GM19023 (cell line): ENCODE data around the gene ARF1.

ENCODE experiments used
- ATAC-seq: cut with Tn5 transposase; IDR thresholded peaks from one replicate; pipeline ENCODE4 v1.9.1; 2021; ENCODE audit warnings: mild to moderate bottlenecking, moderate library complexity; ENCODE audit not compliant: unreplicated experiment

Gene ARF1

DNA sequence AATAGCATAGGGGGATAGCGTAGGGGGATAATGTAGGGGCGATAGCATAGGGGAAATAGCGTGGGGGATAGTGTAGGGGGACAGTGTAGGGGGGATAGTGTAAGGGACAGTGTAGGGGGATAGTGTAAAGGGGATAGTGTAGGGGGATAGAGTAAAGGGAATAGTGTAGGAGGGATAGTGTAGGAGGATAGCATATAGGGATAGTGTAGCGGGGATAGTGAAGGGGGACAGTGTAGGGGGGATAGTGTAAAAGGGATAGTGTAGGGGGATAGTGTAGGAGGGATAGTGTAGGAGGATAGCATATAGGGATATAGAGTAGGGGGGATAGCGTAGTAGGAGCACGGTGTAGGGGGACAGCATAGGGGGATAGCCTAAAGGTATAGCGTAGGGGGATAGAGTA is 14.1 kb upstream of the ARF1 start:
- ATAC-seq, result no peak

DNA sequence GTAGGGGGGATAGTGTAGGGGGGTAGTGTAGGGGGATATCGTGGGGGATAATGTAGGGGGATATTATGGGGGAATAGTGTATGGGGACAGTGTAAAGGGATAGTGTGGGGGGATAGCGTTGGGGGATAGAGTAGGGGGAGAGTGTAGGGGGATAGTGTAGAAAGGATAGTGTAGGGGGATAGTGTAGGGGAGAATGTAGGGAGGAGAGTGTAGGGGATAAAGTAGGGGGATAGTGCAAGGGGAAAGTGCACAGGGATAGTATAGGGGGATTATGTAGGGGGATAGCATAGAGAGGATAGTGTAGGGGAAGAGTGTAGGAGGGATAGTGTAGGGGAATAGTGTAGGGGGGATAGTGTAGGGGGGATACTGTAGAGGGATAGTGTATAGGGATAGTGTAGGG is 12.3 kb upstream of the ARF1 start:
- ATAC-seq, result no peak

DNA sequence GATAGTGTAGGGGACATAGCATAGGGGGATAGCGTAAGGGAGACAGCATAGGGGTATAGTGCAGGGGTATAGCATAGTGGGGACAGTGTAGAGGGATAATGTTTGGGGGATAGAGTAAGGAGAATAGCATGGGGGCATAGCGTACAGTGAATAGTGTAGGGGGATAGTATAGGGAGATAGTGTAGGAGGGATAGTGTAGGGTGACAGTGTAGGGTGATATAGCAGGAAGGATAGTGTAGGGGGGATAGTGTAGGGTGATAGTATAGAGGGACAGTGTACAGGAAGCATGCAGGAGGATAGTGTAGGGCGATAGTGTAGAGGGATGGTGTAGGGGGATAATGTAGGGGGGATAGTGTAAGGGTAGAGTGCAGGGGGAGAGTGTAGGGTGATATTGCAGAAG is 11.7 kb upstream of the ARF1 start:
- ATAC-seq, result no peak

DNA sequence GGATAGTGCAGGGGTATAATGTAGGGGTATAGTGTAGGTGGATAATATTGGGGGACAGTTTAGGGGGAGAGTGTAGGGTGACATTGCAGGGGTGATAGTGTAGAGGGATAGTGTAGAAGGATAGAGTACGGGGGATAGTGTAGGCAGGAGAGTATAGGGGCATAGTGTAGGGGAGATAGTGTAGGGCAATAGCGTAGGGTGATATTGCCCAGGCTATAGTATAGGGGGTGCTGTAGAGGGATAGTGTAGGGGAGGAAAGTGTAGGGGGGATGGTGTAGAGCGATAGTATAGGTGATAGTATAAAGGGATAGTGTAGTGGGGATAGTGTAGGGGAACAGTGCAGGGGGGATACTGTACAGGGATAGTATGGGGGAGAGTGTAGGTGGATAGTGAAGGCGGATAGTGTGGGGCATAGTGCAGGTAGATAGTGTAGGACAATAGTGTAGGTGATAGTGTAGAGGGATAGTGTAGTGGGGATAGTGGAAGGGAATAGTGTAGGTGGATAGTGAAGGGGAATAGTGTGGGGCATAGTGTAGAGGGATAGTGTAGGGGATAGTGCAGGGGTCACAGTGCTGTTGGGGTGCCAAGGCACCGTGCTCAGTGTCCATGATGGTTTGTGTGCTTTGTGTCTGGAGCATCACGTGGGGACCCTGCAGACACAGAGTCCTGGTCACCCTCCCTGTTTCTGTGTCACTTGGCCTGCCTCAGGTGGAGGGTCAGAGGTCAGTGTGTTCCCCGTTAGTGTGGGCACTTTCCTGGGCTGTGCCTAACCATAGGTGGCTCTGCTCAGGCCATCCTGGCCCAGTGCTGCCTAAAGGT is 10.5 kb upstream of the ARF1 start:
- no peak for ATAC-seq

DNA sequence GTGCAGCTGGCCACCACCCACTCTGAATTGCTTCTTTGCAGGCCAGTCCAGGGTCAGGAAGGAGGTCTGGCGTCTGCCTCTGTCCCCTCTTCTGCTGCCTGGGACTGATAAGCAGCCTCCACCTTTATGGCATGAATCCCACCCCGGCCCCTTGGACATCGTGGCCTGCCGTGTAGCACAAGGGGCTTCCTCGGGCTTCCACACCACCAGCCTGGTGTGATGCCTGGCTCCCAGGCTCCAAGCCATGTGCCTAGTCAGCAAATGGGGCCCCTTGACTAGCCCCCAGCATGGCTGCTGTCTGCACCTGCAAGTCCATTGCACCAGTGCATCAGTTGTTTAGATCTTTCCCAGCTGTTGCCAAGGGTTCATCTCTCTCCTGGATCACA is 9.9 kb upstream of the ARF1 start:
- no peak for ATAC-seq

DNA sequence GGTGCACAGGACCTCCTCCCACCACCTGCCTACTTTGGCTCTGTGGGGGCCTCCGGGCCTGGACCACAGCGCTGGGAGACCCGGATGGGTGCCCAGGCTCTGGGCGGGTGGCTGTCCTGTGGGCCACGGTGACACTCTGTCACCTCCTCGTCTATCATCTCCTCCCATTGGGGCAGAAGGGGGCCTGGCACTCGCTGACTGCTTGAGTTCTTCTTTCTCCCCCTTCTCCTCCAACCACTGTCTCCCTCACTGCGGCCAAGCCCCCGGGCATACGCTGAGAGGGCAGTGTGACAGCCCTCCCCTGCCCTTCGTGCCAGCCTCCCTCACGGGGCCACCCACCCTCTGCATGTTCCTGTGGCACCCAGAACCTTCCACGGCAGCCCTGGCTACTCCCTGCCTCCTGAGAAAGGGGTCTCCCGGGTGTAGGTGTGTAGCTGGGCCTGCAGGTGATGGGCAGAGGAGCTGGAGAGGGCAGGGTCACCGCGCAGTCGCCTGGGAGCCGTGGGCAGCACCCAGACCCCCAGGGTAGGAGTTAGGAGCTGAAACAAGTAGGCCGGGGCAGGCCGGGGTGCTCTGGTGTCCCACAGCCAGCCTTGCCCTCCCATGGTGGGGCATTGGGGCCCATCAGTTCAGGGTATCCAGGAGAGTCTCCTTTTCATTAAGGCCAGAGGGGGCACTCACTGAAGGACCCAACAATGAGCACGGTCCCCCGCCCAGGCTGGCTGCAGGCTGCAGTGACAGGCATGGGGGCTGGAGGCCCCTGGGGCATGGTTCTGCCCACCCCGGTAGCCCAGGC is 9.2 kb upstream of the ARF1 start:
- ATAC-seq, result no peak

DNA sequence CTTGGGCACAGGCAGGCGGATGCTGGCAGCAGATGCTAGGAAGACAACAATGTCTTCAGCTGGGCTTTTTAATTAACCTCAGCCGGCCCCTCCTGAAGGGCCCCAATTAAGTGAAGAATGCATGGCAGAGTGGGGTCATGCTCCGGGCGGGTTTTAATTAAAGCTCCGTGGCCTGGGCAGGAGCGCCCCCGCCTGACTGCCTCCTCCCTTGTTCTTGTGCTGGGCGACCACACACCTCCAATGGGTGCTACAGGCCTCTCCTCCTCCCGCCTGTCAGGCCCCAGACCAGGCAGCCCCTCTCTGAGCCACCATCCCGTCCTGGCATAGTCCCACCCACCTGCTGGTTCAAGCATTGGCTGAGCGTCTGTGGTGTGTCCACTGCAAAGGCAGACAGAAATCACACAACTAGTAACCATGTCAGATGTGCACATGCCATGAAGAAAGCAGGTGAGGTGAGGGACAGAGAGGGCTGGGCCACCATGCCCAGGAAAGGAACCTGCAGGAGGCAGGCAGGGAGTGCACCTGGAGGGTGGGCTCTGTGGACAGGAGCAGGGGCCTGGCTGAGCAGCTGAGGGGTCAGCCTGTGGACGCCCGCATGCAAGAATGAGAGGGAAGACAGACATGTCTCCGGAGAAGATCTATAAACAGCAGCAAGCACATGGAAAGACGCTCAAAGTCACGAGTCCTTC is 8.5 kb upstream of the ARF1 start:
- ATAC-seq, result no peak

DNA sequence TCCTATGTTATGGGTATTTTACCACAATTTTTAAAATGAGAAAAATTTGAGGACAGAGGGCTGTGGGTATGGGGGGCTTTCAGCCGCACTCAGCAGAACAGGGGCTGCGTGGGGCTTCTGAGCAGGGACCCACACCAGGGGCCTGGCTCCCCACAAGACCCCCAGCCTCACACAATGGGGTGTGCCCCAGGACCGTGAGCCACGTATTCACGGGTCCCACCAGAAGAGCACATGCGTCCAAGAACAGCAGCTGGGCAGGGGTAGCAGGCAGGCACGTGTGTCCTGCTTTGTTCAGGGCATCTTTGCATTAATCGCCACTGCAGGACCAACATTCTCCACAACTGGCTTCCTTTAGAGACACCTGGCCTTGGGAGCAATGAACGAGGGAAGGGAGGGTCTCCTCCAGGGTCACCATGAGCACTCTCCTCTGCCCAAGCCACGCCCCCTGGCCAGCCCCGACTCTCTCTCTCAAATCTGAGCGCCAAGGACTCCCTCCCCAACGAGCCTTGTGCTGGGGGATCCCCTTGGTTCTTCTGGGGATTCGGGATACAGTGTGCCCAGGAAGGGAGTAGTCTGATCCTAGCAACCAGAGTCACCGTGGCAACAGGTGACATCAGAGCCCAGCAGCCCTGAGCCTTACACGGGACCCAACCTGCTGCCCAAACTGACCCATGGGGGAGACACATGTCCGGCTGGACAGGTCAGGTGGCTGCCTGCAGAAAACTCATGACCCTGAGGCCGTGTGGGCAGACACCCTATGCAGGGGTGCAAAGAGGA is 7.4 kb upstream of the ARF1 start:
- ATAC-seq, result no peak

DNA sequence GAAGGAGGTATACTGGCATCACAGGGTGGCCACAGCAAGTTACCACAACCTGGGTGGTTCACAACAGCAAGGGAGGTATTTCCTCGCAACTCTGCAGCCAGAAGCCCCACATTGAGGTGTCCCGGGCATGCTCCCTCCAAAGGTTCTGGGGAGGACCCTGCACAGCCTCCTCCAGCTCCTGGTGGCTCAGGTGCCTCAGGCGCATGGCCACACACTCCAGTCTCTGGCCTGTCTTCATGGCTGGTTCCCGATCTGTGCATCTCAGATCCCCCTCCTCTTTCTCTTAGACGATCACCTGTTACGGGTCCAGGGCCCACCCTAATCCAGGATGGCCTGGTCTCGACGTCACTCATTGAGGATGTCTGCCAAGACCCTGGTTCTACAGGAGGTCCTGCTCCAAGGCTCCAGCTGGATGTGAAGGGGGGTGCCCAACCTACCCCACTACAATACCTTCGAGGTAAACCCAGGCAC is 6.7 kb upstream of the ARF1 start:
- no peak for ATAC-seq

DNA sequence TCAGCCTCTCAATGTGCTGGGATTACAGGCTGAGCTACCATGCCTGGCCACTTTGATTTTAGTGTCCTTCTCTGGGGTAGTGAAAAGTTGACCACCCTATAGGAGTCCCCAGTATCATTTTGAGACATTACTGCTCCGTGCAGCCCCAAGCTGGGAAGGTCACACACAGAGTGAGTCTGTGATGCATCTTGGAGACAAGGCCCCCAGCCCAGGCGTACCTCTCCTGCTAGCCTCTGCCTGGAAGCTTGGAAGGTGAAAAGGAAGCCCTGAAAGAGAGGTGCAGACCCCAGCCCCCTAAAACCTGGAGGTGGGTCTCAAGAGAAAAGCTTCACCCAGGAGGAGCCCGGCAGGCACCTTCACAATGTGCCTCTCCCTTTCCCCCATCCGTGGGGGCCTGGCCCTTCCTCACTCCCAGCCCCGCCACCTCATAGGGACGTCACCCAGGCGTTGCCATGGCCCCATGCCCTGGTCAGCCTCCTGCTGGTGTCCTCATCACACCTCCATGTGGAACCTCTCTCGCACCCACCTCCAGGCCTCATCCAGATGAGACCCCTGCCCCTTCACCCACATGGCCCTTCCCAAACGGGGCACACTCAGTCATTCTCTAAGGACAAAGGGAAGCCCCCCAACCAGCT is 5.6 kb upstream of the ARF1 start:
- ATAC-seq, result no peak

DNA sequence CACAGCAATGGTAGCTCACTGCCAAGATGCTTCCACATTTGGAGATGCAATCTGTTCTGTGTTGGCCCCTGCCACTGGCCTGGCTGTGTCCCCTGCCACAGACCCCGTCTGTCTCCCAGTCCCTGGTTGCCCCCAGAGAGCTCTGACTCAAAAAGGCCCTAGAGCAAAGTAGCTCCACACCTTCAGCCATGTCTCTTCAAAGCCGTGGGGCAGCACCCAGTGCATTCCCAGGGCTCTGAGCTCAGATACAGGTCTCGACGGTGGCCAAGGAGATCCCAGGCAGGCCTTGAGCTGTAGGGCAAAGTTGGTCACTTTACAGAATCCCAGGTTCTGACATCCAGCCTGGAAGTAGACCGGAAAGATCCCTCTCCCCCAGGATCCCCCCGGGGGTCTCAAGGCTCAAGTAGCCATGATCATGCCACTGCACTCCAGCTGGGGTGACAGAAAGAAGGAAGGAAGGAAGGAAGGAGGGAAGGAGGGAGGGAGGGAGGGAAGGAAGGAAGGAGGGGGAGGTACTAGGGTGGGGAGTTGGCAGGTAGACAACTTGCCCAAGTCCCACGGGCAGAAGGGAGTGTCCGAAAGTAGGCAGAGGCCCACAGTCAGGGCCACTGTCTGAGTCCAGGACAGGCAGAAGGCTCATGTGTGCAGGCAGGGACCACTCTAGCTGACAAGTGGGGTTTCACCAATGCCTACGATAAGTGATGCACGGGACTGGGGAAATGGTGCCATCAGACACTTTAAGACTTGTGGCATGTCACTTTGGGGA is 4.8 kb upstream of the ARF1 start:
- no peak for ATAC-seq

DNA sequence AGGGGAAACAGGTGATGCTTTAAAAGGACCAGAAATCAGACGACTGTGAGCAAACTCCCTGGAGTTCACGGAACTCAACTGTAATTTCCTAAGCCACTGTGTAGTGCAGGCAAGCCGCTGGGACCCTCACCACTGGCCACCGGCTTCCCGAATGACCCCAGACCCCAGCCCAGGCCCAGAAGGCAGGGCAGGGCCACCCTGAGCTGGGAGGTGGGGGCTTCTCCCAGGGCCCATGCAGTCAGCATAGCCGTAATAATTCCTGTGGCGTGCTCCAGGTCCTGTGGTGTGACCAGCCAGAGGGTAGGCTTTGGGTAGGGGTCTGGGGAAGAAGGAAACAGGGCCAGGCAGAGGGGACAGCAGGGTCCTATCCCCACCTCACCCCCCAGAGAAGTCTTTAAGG is 3.5 kb upstream of the ARF1 start:
- no peak for ATAC-seq

DNA sequence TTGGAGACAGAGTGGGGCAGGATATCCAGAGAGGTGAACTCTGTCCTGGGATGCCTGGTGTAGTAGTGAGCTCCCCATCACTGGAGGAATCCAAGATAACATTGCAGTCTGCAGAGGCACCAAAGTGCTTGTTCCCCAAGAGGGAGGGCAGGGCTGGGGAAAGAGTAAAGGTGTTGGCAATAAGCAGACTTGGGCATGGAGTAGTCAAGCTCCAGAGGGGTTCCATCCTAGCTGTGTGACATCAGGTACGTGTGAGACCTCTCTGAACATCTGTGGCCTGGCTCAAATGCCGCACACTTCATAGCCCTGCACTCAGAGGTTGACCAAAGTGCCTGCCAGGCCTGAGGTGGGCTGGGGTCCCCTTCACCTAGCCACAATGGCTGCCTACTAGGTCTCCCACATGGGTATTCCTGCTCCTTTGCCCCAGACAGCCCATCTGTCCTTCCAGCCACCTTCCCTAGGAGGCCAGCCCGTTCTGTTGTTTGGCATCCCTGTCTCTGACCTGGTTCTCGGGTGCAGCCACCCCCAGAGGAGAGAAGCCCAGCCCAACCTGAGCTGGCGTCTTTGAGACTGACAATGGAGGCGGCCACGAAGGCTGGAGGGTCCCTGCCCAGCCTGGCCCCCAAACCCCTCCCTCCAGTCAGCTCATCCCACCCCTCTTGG is 2.8 kb upstream of the ARF1 start:
- ATAC-seq, result no peak

DNA sequence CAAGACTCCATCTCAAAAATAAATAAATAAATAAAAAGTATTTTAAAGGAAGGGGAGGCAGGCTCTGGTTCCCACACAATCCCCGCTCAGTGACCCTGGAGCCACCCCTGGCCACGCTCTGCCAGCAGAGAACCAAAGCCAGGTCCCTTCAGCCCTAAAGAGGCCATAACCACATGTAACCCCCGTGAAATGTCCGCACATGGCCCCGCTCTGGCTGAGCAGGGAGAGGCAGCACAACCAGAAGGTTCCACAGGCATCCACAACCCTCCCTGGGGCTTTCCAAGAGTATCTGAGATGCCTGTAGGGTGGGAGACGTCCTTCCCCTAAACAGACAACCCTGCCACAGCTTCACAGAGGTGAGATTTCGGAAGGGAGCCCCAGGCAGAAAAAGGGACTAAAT is 1.4 kb upstream of the ARF1 start:
- ATAC-seq, result no peak

DNA sequence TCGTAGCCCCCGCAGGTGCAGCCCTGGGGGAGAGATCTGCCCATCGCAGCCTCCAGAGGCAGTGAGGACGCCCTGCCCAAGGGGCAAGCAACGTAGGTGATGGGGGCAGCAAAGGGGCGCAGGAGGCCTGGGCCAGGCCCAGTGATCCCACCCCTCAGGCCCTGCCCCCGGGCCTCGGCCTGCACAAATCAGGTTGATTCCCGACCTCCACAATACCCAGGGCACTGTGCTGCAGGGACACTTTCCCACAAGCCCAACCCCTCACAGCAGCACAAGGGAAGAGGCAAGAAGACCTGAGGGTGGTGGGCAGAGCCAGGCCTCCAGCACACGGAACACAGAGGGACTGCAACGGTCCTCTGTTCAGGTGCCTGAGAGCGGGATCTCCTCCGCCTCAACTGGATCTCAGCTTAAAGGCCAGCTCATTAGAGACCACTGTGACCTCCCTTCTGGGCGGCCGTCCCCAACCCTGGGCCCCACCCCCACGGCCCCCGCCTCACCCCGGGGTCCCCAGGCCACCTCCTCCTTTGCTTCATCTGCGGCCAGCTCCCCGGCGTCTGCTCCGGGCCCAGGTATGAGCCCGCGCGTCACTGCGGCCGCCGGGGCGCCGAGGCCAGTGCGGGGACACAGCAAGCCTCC is 812 bp upstream of the ARF1 start:
- ATAC-seq, result peak; percentile 26

DNA sequence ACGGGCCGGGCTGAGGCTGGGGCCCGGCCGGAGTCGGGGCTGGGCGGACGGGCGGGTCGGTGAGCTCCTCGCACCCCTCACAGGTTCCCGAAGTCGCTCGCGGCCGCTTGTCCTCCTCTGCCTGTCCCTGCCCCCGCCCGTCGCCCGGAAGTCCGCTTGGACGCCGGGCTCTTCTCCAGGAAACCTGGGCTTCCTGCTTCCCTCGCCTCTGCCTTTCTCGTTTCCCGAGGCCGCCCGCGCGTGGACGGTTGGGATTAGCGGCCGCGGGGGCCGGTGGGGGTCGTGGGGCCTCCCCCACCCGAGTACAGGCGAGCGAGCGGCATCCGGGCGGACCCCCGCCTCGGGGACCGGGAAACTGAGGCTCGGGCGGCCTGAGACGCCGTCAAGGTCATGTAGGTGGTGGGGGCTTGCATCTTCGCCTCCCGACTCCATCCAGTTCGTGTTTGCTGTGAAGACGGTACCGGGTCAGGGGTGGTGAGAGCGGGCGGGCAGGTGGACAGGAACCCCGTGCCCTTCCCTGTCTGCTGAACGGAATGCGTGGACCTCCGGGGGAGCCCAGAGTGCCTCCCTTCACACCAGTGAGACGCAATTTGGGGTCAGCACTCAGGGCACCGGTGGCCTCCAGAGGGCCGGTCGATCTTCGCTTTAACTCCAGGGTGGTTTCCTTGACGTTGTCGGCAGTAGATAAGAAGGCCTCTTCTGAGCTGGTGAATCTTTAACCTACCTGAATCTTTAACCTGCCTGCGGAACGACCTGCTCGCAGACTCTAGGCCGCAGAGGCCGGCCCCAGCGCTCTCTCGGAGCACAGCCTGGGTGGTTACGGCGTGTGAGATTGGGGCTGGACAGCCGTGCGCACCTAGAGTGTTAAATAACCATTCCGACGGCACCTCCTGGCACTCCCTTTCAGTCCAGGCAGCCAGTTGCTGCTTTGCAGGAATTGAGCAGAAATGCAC is 686 bp downstream of the ARF1 start:
- peak; percentile 24 for ATAC-seq

DNA sequence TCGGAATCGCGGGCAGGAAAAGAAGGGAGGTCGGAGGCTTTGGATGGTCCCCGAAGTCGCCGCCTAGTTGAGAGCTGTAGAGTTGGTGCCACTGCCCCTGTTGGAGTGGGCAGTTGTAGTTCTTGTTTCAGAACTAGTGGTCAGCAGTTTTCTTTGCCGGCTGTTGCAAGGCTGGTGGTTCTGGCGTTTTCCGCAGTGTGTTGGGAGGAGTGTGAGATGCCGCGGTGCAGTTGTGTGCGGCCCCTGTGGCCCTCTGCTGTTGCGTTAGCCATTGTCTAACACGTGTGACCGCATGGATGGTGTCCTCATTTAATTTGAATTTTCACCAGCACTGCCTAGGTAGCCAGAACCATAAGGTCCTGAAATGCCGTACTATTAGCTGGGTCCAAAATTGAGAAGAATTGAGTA is 1.4 kb downstream of the ARF1 start:
- ATAC-seq, result no peak

DNA sequence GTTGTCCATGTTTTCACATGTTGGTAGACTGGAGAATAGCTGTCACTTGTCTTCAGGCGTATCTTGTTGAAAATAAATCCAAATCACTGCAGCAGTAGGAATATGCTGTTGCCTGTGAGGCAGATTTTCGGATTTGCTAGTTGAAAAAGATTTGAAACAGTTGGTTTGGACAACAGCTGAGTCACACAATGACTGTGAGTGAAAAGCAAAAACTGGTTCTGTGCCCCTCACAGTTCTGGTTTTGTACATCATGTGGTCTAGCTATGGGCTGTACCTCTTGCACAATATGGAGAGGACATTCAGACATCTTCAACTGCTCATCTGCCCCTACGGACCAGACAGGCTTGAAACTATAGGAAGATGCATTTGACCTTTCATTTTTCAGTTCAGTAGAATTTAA is 1.8 kb downstream of the ARF1 start:
- ATAC-seq, result no peak
